GM21576 (cell line): ENCODE data around the gene DDX10.

Experiments
- ATAC-seq: cut with Tn5 transposase; IDR thresholded peaks from one replicate; pipeline ENCODE4 v1.9.1; 2021; ENCODE audit warnings: mild to moderate bottlenecking, moderate library complexity; ENCODE audit not compliant: unreplicated experiment

Gene DDX10

GRCh38 chr11:108897916-108898315, 233.0 kb downstream of the DDX10 start:
- no peak for ATAC-seq

GRCh38 chr11:108901359-108901758, 236.5 kb downstream of the DDX10 start:
- ATAC-seq: no peak

- ATAC-seq: no peak
Observed at GRCh38 chr11:108902027-108902469, 237.2 kb downstream of the DDX10 start.

GRCh38 chr11:108904480-108904879, 239.6 kb downstream of the DDX10 start:
- ATAC-seq: no peak

- ATAC-seq: no peak
Observed at GRCh38 chr11:108906329-108906728, 241.5 kb downstream of the DDX10 start.

DNA sequence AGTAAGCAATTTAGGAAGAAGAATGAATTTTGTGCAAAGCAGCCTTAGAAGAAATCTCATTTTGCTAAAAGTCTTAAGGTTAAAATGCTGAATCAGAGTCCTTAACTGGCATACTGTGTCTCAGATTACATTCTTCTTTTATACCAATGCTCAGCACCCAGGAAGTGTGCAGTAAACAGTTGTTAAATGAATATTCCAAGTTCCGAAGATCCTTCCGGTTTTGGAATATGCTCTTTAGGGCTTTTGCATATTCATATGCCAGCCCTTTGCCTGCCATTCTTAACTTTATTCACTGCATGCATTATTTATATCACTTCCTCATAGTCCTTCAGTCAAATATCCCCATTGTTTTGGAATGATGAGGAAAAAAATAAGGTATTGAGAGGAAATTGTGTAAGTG, 242.0 kb downstream of the DDX10 start:
- no peak for ATAC-seq

GRCh38 chr11:108909041-108909440, 244.2 kb downstream of the DDX10 start:
- ATAC-seq: no peak

- no peak for ATAC-seq
Observed at GRCh38 chr11:108909921-108910320, 245.1 kb downstream of the DDX10 start.

GRCh38 chr11:108912581-108912980, 247.7 kb downstream of the DDX10 start:
- ATAC-seq: no peak

GRCh38 chr11:108913204-108913603, 248.3 kb downstream of the DDX10 start:
- ATAC-seq: no peak

DNA sequence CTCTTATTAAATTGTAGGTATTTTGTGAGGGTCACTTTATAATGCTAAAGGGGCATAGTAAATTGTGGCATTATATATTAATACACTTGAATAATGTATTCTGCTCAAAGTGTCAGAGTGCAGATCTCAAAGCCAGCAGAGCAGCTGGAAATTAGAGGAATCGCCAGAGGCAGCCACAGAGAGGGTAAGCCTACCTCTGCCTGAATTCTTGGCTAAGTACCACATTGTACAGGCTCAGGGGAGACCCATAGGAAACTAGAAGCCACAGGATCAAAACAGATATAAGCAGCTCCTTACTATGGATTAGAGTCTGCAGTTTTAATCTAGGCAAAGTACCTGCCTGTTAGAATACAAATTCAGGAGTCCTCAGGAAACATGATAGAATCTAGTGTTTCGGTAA, 249.3 kb downstream of the DDX10 start:
- ATAC-seq: no peak

DNA sequence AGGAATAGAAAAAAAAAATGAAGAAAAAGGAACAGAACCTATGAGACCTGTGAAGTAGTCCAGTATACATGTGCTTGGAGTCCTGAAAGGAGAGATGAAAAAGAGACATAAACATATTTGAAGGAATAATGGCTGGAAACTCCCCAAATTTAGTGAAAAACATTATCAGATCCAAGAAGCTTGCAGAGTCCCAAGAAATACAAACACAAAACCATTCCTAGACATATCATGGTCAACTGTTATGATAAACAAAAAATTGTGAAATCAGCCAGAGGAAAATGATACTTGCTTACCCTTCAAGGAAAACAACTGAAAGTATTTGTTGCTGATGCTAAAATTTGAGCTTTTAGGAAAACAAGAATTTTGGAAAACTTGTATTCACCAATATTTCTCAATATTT, 250.1 kb downstream of the DDX10 start:
- ATAC-seq: no peak

DNA sequence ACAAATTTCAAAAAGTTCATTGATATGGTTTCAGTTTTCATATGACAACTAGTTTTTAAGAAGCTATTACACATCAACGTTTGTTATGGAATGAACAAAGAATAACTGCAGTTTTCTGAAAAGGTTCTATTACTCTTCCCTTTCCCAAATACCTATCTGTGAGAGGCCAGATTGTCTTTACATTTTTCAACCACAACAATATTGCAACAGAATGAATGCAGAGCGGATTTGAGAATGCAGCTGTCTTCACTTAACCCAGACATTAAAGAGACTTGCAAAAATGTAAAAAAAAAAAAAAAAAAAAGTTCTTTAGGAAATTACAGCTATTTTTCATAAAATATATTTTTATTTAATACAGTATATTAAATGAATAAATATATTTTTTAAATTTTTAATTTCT, 250.8 kb downstream of the DDX10 start:
- no peak for ATAC-seq

DNA sequence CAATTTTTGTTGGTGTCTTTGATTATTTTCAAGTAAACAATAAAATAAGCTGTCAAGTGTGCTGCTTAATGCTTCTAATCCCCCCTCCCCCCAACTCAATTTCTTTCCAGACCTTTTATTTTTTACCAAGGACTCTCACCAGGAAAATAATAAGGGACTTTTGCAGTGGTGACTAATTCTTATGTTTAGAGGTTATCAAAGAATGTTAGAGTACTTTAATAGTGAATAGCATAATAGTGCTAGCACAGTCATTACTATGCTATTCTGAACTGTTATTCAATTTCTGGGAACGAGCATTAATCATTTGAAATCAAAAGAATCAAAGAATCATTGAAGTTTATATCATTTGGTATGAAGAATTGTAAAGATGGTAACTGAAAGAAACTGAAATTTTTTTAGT, 251.4 kb downstream of the DDX10 start:
- no peak for ATAC-seq

- no peak for ATAC-seq
Observed at GRCh38 chr11:108916935-108917334, 252.1 kb downstream of the DDX10 start.

DNA sequence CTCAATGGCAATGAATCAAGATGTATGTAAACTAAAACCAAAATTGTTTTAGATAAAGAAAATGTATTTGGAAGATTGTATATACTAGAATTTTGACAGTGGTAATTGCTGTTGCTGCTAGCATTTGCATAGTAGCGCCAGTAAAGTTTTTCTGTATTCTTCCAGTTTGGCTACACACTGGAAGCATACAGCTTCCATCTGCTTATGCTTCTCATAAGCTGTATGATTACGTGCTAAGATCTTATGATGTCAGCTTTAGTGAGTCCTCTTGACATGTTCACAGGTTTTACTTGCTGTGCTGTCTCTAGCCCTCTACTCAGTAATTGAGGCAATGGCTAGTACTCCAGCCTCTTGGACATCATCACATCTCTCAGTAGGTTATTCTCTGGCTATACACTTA, 256.3 kb downstream of the DDX10 start:
- ATAC-seq: no peak

GRCh38 chr11:108922241-108922640, 257.4 kb downstream of the DDX10 start:
- no peak for ATAC-seq

GRCh38 chr11:108923413-108923812, 258.5 kb downstream of the DDX10 start:
- ATAC-seq: no peak

- ATAC-seq: no peak
Observed at GRCh38 chr11:108926171-108926840, 261.4 kb downstream of the DDX10 start.

GRCh38 chr11:108926841-108927577, 262.1 kb downstream of the DDX10 start:
- no peak for ATAC-seq

DNA sequence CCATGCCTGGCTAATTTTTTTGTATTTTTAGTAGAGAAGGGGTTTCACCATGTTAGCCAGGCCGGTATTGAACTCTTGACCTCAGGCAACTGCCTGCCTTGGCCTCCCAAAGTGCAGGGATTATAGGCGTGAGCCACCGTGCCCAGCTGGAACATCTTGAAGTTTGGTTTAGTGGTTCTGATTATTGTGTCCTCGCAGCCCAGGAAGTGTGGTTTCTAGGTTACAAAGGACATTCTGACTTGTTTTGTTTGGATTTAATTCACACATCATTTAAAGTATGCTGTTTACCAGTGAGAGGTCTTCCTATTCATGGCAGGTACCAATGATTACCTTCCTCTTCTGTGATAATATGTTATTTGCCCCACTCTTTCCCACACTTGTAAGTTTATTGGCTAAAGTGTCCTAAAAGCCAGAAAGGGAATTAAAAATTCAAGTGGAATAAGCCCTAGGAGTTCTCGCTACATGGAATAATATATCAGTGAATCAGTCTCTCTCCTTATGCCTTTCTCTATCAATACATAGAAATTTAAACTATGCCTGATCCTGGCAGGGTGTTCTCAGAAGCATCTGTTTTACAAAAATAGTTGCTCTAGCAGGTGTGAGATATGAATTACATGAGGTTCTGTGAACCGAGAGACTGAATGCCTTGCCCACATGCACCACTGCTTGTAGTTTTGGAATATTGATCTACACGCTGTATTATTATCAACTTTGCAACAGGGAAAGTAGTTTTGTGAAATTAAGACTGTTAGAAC, 263.1 kb downstream of the DDX10 start:
- ATAC-seq: no peak

- no peak for ATAC-seq
Observed at GRCh38 chr11:108929241-108929640, 264.4 kb downstream of the DDX10 start.
